CD4-positive, alpha-beta T cell treated with Interleukin-6 for 4 hours (primary cell): ENCODE data around the gene CCDC154.
A peak's percentile ranks its signal among the peaks of the same experiment; 100 is the strongest.
"Not testable (repeated sequence)": the region's sequence is repeated elsewhere in the genome, so short reads cannot be mapped to it uniquely, and the experiment has no call there.

Experiments used
- DNase-seq: peaks from one replicate; pipeline ENCODE4 v3.0.0-alpha.2; 2020; ENCODE audit warnings: mixed read lengths

The CCDC154 gene

DNA sequence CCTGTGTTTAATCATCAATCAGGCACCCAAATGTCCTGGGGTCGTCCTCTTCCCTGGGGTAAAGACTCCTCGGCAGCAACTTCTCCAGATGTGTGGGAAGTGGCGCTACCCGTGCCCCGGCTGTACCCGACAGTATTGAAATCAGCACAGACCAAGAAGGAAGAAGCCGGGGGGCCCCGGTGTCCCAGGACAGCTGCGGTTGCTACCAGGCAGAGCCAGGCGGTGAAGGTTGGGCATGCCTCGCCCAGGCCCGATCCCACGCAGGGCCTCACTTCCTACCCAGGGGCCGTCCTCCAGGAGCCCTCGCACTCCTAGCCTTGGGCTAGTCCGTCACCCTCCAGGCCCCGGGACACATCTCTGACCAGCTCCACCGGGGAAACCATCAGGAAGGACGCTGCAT lies 9.0 kb upstream of the CCDC154 start:
- DNase-seq: no peak

DNA sequence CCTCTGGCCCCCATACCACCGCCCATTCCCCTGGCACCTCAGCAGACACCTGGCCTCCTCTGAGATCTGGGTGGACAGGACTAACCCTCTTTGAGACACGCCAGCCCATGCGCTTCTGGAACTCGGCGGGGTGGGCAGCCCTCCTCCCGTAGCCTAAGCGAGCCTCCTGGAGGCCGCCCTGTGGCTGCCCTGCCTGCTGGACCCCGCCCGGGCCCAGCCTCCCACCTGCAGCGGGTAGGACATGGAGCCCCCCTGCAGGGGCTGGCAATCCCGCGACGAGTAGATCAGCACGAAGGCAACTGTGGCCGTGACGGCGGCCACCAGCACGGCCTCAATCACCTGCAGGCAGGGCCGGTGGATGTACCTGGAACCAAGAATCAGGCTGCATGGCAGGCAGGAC lies 8.2 kb upstream of the CCDC154 start:
- no peak for DNase-seq

DNA sequence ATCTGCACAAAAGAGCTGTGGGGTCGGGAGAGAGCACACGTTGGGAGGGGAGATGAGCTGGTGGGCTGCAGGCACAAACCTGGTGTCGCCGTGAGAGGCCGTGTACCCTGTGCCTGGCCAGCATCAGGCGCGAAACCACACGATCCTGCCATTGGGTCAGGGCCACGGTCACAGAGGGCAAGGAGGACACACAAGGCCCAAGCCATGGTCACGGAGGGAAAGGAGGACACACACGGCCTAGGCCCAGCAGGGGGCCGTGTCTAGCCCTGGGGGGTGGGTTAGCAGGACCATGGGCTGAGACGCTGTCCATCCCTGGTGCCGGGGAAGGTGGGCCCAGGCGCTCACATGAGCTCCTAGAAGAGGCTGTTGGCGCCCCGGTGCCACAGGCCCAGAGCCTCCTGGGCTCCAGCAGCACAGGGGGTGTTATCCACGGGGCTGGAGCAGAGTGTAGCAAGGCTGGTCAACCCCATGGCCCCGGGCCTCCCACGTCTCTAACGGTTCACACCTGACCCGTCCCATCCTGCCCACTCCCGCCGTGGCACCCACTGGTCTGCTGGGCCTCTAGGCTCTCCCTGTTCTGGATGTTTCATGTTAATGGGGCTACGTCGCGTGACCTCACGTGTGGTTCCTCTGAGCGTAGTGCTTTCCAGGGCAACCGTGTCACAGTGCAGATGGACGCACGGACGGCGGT lies 7.5 kb upstream of the CCDC154 start:
- no peak for DNase-seq

DNA sequence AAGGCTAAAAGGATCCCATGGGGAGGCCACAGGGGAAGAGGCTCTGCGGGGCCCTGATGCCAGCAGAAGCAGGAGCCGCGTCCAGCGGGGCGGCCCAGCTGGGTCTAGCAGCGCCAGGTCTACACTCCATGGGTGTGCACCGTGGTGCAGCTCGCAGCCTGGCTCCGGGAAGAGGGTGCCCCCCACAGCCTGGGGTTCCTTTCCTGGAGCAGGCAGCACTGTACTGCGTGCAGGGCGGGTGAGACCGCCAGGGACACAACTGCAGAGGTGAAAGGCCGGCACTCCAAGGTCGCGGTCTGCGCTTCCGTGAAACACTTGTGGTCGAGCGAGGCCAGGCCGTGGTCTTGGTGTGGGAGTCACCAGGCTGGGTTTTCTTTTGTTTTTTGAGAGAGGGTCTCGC lies 6.5 kb upstream of the CCDC154 start:
- no peak for DNase-seq

DNA sequence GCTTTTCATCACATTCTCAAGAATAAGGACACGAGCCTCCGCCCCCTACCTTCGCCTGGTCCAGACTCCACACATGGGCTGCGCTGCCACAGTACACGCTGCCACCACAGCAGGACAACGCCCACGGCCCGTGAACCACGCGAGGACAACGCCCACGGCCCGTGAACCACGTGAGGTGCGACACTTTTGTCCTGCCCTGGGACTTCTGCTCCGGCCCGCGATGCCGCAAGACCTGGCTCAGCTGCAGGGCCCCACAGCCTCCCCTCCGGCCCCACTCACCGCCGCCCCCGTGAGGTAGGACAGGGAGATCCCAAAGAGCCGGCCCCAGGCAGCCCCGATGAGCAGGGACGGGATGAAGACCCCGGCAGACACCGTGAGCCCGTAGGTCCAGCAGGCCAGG lies 5.9 kb upstream of the CCDC154 start:
- no peak for DNase-seq

DNA sequence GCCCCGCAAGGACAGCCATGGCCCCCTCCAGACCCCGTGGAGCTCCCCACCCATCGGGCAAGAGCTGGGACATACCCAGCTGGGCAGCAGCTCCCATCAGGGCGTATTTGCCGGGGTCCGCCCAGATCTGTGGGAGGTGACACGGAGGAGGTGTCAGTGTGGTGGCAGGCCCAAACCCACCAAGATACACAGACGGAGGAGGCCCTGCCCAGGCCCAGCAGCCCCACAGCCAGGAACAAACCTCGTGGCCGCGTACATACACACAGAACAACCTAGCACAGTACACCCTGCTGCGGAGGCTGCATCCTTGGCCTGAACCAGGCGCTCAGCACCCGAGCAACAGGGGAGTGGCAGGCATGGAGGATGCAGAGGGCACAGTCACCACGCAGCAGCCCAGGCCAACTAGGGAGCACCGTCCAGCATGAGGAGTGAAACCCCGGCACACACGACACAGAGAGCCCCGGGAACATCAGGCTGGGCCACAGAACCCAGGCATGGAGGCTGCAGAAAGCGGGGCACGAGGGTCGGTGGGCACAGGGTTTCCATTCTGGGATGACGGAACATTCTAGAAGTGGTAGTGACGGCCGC lies 4.9 kb upstream of the CCDC154 start:
- DNase-seq: no peak

DNA sequence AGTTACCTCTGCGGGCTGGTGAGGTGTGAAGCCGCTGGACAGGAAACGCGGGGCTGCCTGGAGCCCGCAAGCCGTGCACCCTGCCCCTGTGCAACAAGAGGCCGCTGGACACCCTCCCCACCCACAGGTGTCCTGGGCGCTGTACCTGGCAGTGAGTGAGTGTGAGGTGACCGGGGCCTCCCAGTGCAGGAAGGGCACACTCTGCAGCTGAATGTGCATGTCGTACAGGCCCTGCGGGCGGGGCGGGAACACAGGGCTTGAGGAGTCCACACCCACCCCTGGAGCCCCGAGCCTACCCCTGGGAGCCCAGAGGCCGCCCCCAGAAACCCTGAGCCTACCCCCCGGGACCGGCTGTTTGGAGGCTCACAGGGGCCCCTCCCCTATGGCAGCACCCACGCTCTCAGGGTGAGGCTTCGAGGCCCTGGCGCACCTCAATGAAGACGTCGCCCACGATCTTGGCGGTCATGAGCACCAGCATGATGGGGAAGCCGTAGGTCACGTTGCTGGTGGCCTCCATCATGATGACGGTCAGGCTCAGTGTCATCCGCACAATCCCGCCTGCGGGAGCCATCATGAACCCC lies 4.3 kb upstream of the CCDC154 start:
- peak; percentile 0 for DNase-seq

DNA sequence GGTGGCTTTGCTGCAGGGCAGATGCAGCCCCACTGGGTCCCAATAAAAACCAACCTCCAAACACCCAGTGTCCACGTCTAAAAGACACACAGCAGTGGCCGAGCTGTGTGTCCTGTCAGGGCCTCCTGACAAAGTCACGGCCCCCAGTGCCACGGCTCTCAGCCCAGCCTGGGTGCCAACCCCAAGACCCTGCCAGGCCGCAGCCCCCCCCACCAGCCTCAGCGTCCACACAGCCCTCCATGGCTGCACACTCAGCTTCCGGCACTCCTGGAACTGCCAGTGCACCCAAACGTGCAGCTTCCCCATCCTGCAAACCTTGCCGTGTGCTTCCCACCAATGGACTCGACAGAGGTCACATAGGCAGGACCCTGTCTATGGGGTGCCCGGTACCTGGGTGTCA lies 3.6 kb upstream of the CCDC154 start:
- no peak for DNase-seq

DNA sequence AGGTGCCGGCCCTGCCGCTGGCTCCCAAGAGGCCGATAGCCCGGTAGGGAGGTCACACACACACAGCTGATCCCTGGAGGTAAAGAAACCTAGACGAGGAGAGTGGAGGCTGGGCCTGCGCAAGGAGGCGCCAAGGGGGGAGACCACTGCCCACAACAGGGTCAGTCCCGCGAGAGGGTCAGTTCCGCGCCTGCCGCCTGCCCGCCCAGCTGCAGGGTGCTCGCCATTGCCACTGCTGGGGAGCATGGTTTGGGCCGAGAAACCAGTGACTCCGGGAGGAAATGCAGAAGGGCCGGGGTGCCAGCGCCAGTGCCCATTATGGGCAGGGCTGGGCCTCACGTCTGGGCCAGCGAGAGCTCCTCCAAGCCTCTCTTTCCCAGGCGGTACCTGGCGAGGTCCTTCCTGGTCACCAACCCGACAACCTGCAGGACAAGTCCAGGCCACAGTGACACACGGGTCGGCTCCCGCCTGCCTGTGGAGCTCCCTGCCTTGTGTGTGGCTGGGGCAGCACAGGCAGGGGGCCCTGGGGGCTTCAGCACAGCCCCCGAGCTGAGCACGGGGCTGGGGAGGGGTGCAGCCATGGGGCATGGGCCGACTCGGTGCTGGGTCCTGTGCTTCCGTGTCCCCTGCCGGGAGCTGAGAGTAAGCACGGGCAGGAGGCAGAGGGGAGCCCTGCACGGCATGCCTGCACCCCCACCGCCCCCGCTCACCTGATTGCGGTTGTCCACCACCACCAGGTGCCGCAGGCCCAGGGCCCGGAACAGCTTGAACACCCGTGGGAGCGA lies 2.1 kb upstream of the CCDC154 start:
- DNase-seq: no peak

DNA sequence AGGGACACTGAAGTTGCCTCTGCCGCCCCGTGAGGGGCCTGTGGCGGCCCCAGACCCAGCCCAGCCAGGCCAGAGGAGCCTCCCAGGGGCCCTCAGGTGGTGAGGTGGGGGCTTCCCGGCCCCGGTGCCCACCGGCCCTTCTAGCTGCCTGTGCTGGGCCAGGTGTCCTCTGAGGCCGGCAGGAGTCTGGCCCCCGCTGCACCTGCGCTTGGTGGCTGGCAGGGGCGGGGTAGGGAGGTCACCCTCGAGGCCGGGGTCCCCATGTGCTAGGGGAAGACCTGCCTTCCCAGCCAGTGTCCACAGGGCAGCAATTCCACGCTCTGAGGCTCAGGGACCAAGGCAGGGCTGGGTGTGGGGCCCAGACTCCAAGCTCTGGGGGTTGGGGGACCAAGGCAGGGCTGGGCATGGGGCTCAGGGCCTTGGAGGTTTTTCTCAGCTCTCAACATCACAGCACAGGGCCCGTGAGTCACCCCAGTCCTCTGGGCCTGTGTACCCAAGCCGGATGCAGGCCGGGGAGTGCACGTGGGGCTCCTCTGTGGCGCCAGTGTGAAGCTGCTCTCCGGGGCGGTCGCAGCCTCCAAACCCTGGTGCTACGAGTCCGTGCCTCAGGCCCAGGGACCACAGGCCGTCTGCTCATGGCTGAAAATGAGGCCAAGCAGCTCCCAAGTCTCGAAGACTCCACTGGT lies 1.3 kb upstream of the CCDC154 start:
- DNase-seq: no peak

DNA sequence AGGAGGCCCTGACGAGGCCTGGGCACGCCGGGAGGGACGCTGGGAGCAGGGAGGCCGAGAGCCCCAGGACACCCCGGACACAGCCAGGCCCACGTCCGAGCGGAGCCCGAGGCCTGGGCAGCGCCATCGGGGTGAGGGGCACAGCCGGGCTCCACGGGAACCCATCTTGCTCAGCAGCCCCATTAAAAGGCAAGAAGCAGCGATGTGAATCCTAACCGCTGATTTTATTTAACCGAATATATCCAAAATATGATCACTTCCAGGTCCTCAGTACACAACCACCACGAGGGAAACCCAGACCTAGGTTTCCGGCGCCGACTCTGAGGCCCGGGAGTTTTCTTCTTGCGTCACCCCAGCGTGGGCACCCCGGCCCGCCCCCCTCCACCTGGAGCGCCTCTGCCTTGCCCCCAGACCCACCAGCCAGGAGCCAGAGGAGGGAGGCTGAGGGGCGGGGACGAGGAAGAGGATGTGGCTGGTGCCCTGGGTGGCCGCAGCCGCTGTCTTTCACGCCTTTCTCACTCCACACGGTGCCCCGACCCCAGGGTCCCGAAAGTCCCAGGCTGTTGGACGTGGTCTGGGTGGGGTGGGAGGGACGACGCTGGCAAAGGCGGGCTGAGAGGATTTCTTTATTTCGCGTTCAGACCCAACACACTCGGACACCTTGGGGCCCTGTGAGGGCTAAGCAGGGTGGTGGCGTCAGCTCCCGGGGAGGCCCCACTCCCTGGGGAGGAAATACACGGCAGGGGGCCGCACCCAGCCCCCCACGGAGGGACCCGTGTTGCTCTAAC lies 568 bp upstream of the CCDC154 start:
- no peak for DNase-seq

DNA sequence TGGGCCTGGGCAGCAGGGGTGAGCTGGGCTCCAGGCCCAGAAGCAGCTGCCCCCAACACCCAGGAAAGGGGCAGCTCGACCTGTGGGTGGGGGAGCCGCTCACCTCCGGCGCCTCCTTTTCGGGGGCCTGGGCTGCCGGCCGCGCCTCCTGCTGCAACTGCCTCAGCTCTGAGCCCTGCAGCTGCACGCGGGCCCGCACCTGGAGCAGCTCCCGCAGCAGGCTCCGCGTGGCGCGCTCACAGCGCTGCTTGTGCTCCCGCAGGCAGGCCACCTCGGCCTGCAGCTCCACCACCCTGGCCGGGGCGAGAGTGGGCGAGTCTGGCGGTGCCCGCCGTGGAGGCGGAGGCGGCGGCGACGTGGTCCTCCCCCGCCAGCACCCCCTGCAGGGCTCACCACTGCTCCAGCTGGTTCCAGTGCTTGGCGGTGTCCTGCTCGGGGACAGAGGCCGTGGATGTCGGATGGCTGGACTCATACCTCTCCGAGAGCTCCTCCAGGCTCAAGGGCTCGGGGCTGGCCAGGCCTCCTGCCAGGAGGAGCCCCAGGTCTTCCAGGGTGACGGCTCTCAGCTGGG lies 868 bp downstream of the CCDC154 start:
- DNase-seq: no peak

DNA sequence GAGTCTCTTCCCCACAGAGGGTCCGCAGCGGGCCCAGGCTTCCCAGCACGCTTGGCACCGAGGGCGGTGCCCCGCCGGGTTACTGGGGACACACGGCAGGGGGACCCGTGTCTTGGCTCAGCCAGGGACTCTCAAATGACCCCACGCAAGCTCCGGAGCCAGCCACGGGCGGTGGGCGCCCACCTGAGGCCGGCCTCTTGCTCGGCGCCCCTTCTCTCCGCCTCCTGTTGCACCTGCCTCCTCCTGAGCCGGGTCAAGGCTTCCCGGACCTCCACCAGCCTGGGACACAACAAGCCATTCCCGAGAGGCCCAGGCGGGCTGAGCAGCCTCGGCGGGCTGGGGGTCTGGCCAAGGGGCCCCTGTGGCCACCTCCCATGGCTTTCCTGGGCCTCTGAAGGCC lies 1.7 kb downstream of the CCDC154 start:
- DNase-seq: no peak

DNA sequence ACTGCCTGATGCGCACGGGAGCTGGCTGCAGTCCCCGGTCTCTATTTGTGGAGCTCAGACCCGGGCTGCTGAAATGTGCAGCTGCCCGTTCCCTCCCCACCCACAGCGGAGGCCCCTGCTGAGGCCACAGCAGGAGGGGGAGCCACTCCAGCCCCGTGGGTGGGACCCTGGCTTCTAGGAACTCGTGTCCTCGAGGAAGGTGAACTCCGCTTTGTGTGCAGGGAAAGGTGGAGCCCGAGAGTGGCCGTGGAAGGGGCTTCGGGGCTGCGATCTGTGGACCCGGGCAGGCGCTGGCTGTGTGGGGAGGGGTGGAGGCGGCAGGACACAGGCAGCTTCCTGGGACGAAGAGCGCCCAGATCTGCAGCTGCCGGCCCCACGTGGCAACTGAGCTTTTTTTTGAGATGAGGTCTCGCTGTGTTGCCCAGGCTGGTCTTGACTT lies 2.9 kb downstream of the CCDC154 start:
- DNase-seq: no peak

DNA sequence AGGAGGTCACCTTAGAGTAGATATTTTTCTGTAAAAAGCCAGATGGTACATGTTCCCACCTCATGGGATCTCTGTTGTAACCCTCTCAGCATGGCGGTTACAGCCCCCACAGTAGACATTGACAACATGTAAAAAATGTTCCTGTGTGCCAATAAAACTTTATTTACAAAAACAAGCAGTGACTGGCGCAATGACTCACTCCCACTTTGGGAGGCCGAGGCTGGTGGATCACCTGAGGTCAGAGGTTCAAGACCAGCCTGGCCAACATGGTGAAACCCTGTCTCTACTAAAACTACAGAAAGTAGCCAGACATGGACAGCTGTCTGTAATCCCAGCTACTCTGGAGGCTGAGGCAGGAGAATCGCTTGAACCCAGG lies 4.7 kb downstream of the CCDC154 start:
- not testable (repeated sequence) for DNase-seq

DNA sequence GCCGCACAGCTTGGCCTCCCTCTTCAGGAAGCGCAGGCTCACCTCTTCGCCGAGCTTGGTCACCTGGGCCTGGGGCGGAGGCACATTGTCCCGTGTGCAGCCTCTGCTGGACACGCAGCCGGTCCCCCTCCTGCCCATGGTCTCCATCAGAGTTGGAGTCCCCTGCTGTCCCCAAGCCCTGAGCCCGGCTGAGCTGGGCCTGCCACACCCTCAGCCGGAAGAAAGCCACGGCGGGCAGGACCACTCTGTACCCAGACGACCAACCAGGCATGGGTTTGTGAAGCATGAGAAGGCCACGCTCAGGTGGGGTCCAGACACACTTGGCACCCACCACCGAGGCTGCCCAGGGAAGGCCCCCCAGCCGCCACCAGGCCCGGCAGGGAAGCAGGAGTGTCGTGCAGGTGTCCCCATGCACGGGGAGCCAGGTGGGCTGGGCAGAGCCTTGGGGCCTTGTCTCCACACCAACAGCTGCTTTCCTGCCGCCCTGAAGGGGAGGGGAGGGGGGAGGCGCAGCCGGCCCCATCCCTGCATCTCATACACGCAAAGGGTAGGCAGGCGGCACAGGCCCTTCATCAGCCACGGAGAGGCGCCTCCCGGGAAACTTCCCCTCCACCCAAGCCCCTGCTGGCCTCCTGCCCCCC lies 5.2 kb downstream of the CCDC154 start:
- no peak for DNase-seq

DNA sequence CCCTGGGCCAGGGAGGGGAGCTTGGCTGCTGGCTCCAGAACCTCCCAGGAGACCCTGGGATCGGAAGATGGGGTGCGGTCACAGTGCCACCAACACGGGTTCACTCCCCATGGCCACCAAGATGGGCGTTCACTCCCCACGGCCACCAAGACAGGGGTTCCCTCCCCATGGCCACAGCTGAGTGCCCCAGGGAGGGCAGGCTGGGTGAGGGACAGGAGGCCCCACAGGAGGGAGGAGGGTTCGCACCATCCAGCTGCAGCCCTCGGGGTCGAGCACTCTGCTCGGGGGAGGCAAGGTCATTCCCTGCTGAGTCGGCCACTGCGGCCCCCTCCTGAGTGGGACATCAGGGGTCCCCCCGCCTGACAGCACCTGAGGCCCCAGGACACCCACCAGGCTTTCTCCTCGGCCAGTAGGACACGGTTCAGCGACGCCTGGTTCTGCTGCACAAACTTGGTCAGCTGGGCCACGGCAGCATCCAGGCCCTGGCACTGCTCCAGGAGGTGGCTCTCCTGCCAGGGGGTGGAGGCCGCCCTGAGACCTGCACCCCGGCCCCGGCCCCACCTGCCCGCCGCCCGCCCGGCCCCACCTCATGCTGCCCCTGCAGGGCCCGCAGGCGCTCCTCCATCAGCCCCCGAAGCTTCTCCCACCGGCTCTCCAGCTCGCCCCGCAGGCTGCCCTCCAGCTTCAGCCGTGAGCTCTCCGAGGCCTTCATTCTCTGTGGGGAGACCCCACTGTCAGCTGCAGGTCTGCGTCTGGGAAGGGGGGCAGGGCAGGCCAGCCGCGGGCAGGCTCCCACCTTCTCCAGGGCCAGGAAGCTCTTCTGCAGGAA lies 5.9 kb downstream of the CCDC154 start:
- no peak for DNase-seq

DNA sequence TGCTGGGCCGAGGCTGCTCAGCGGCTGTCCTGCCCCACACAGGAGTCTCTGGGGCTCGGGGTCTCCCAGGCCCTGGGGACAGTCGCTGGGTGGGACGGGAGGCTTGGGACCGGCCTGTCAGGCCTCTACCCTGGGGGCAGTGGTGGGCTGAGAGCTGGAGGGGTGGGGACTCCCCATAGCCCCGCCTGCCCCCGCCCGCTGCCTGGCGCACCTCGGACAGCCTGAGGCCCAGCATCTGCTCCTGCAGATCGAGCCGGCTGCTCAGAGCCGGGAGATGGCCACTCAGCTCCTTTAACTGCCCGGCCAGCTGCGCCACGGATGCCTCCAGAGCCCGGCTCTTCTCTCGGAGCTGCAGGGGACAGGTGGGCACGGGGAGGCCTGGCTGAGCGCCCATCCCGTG lies 6.8 kb downstream of the CCDC154 start:
- DNase-seq: no peak

DNA sequence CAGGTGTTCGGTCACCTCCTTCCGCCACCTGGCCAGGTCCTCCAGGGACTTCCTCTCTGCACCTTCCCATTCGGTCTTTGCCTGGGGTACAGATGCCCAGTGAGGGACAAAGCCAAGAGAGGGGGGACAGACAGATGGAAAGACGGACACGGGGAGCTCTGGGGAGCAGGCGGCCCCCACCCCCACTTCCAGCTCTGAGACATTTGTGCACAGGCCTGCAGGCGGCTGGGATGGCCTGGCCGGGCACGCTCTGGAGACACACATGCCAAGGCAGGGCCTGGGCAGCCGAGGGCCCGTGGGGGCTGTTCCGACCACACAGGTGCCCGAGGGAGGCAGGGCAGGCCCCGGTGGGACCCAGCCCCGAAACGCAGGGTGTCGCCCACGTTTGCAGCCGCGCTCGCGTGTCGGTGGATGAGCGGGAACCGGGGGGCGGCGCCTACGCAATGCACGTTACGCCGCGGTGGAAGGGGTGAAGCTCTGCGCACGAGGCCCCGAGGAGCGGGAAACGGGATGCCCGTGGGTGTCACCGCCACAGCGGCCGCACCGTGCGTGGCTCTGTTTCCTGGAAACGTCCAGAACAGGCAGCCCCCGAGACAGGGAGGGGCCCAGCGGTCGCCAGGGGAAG lies 7.5 kb downstream of the CCDC154 start:
- no peak for DNase-seq
